HG02678 (cell line): ENCODE measurements around the gene ANKAR.
"Not testable (repeated sequence)": the region's sequence is repeated elsewhere in the genome, so short reads cannot be mapped to it uniquely, and the experiment has no call there.

Source experiments
- ATAC-seq: cut with Tn5 transposase; IDR thresholded peaks from one replicate; pipeline ENCODE4 v1.9.1; 2021; ENCODE audit warnings: mild to moderate bottlenecking, moderate library complexity; ENCODE audit not compliant: unreplicated experiment

Gene ANKAR

DNA sequence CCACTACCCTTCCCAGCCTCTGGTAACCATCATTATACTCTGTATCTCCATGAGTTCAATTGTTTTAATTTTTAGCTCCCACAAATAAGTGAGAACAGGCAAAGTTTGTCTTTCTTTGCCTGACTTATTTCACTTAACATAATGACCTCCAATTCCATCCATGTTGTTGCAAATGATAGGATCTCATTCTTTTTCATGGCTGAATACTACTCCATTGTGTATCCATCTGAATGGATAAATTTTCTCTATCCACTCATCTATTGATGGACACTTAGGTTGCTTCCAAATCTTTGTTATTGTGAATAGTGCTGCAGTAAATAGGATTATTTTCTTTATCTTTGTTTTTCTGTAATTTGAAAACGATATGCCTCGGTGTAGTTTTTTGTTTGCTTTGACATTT, 26.2 kb downstream of the ANKAR start:
- no peak for ATAC-seq

DNA sequence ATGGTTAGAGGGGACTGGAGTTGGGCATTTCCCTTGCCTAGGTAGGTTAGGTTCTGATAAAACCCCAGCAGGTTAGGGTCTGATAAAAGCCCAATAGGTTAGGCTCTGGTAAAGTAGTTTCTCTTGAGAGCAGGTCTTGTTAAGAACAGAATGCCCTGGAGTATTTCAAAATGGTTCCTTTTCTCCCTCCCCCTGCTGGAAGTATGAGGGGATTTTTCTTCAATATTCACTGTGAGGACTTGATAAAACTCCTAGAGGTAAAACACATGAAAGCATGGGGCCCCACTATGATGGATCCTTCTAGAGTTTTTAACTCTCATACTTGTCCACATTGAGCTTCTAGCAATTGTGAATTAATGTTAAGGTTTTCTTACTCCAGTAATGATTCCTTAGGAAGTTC, 27.6 kb downstream of the ANKAR start:
- no peak for ATAC-seq

DNA sequence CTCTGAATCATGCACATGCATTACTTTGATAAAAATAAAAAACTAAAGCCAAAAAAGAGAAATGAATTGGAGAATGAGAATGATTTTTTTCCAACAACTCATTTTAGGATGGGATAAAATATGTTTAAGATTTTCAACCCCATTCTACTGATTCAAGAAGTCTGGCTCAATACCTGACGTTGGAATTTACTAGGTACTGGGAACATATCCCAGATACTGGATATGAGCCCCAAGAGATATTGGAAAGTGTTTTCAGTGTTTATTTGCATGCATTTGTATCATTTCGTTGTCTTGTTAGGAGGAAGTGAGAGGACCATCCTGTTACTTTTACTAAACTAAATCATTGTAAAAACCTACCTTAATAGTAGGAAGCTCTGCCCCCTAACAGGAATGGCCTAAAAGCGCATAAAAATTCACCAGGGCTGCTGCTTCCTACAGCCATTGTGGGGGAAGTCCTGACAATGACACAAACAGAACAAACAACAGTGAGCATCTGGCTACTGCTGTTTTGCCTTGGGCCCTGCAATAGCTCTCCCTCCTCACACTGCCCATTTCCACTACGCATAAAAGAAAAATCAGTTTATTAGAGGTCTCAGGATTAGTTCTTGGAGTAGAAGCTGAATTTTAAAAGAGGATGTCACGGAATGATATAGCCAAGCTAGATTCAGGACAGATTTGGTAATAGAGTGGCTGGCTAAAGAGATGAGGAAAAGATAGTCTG, 35.2 kb downstream of the ANKAR start:
- no peak for ATAC-seq

DNA sequence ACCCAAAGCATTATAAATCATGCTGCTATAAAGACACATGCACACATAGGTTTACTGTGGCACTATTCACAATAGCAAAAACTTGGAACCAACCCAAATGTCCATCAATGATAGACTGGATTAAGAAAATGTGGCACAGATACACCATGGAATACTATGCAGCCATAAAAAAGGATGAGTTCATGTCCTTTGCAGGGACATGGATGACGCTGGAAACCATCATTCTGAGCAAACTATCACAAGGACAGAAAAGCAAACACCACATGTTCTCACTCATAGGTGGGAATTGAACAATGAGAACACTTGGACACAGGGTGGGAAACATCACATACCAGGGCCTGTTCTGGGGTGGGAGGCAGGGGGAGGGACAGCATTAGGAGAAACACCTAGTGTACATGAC, 43.1 kb downstream of the ANKAR start:
- ATAC-seq: not testable (repeated sequence)

DNA sequence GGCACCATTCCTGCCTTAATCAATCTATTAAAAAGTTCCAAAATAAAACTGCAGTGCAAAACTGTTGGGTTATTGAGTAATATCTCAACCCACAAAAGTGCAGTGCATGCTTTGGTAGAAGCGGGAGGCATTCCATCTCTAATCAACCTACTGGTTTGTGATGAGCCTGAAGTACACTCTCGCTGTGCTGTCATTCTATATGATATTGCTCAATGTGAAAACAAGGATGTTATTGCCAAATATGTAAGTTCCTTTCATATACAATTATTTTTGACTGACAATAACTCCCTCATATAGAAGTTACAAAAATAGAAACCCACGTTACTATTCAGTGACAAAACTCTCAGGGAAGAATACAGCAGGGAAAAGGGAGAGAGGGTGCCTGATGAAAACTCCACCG, 45.1 kb downstream of the ANKAR start:
- no peak for ATAC-seq

DNA sequence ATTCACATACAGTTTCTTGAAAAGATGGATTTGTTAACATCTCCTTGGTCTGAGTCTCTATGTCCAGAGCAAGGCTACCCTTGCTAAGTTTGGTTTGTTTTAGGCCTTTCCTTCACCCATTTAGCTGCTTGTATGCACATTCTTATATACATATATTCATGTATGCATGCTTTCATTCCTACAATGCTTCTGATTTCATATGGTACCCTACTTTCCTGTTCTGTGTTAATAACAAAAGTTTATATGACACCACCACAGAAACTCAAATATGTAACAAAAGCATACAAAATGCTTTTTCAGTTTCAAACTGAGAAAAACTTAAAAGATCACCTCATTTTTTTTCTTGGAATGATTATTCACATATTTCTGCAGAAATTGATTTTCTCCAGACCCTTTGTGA, 48.7 kb downstream of the ANKAR start:
- no peak for ATAC-seq
